ENCODE measurements around the gene NME8. TPM values are rescaled to one million over a fixed set of nuclear protein-coding genes. Genes with fewer than 3 reads are reported as not detected.

NME8 gene
- total RNA-seq, 1 experiment from 2014 or later: not detected

DNA sequence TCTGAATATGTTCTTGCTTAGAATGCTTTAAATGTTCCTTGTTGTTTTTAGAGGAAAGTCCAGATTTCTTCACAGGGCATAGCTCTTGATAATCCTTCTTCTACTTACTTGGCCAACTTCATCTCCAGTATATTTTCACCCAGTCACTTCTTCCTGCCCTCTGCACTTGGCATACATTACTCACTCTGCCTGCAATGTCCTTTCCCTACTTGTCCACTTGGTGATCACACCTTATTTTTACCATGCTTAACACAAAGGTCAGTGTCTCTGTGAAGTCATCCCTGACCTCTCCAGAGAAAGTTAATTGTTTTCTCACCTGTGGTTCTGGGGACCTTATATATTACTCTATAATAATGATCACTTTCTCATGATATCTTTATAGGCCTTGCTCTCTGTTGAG lies 45.0 kb downstream of the NME8 start:
- Histone ChIP-seq H3K27me3 (replicated peaks; ENCODE audit: control insufficient read depth, insufficient read depth, low read length) (no peaks in the 10 kb centered on the region), H3K4me3 (ENCODE audit: low read depth, low read length) (no peak overlapping the region), H3K4me1 (no peaks in the 10 kb centered on the region), H3K9me3 (no peaks in the 10 kb centered on the region), H3K36me3 (ENCODE audit: control insufficient read depth, insufficient read depth, low read length) (no peaks in the 10 kb centered on the region)
- intact Hi-C loops (cut with micrococcal nuclease; ENCODE audit: unreplicated experiment): no loop called here
- peaks cover 10% of the 10 kb centered on the region for H3K27me3 Mint-ChIP-seq (ENCODE audit: insufficient read depth, unreplicated experiment)
- BruUV-seq (replicated peaks): no TSS peak
- no peak overlapping the region for H3K4me3 Mint-ChIP-seq (ENCODE audit: unreplicated experiment)
- POLR2A ChIA-PET: no interaction called here
- CTCF ChIA-PET: no interaction called here
- no peaks in the 10 kb centered on the region for H3K9me3 Mint-ChIP-seq (ENCODE audit: unreplicated experiment)
- no peak overlapping the region for H3K27ac Mint-ChIP-seq (ENCODE audit: unreplicated experiment)
- no peak for TF ChIP-seq CTCF (IDR thresholded peaks at IDR 0.05; ENCODE audit: insufficient read depth in 1 of 2, low read depth in 1 of 2, low read length in 1 of 2, severe bottlenecking in 1 of 2, unreplicated experiment in 1 of 2)
- H3K36me3 Mint-ChIP-seq (ENCODE audit: insufficient read depth, unreplicated experiment): no peaks in the 10 kb centered on the region
- no peak for DNase-seq
- H3K4me1 Mint-ChIP-seq (ENCODE audit: low read depth, unreplicated experiment): no peaks in the 10 kb centered on the region

DNA sequence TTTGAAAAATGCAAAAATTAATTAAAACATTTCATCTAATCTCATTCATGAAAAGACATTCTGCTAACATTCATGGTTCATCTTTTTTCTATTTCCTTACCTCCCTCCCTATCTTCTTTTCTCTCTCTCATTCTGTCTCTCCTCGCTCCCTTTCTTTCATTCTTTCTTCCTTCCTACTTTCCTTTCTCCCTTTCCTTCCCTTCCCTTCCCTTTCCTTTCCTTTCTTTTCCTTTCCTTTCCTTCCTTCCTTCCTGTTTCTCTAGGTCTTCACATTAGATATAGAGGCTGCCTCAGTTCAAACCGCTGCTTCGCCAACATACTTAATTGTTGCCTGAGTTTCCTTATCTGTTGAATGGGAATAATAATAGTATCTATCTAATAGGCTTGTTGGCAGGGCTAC lies 46.3 kb downstream of the NME8 start:
- POLR2A ChIA-PET: no interaction called here
- TF ChIP-seq CTCF (IDR thresholded peaks at IDR 0.05; ENCODE audit: insufficient read depth in 1 of 2, low read depth in 1 of 2, low read length in 1 of 2, severe bottlenecking in 1 of 2, unreplicated experiment in 1 of 2): no peak
- Histone ChIP-seq H3K27me3 (replicated peaks; ENCODE audit: control insufficient read depth, insufficient read depth, low read length) (no peaks in the 10 kb centered on the region), H3K4me3 (ENCODE audit: low read depth, low read length) (no peak overlapping the region), H3K4me1 (no peaks in the 10 kb centered on the region), H3K9me3 (no peaks in the 10 kb centered on the region), H3K36me3 (ENCODE audit: control insufficient read depth, insufficient read depth, low read length) (no peaks in the 10 kb centered on the region)
- CTCF ChIA-PET: no interaction called here
- intact Hi-C loops (cut with micrococcal nuclease; ENCODE audit: unreplicated experiment): no loop called here
- no peaks in the 10 kb centered on the region for H3K9me3 Mint-ChIP-seq (ENCODE audit: unreplicated experiment)
- BruUV-seq (replicated peaks): no TSS peak
- peaks cover 6% of the 10 kb centered on the region for H3K27me3 Mint-ChIP-seq (ENCODE audit: insufficient read depth, unreplicated experiment)
- no peaks in the 10 kb centered on the region for H3K4me1 Mint-ChIP-seq (ENCODE audit: low read depth, unreplicated experiment)
- DNase-seq: no peak
- H3K4me3 Mint-ChIP-seq (ENCODE audit: unreplicated experiment): no peak overlapping the region
- H3K36me3 Mint-ChIP-seq (ENCODE audit: insufficient read depth, unreplicated experiment): no peaks in the 10 kb centered on the region
- H3K27ac Mint-ChIP-seq (ENCODE audit: unreplicated experiment): no peak overlapping the region

GRCh38 chr7:37899712-37900247 lies 51.4 kb downstream of the NME8 start:
- no peaks in the 10 kb centered on the region for H3K9me3 ChIP-seq
- H3K4me3 ChIP-seq (ENCODE audit: low read depth, low read length): no peak overlapping the region
- no peaks in the 10 kb centered on the region for H3K36me3 Mint-ChIP-seq (ENCODE audit: insufficient read depth, unreplicated experiment)
- no peaks in the 10 kb centered on the region for H3K36me3 ChIP-seq (ENCODE audit: control insufficient read depth, insufficient read depth, low read length)
- intact Hi-C loops (cut with micrococcal nuclease; ENCODE audit: unreplicated experiment): loop anchor here (5.0 kb wide), 2 partner anchors 123 to 323 kb away; no protein-coding TSS in a partner anchor
- no peak for TF ChIP-seq CTCF (IDR thresholded peaks at IDR 0.05; ENCODE audit: insufficient read depth in 1 of 2, low read depth in 1 of 2, low read length in 1 of 2, severe bottlenecking in 1 of 2, unreplicated experiment in 1 of 2)
- peaks cover 6% of the 10 kb centered on the region for H3K4me1 Mint-ChIP-seq (ENCODE audit: low read depth, unreplicated experiment)
- no peaks in the 10 kb centered on the region for H3K27me3 ChIP-seq (replicated peaks; ENCODE audit: control insufficient read depth, insufficient read depth, low read length)
- ChIA-PET POLR2A (no interaction called here), CTCF (no interaction called here)
- H3K9me3 Mint-ChIP-seq (ENCODE audit: unreplicated experiment): no peaks in the 10 kb centered on the region
- no TSS peak for BruUV-seq (replicated peaks)
- no peaks in the 10 kb centered on the region for H3K27me3 Mint-ChIP-seq (ENCODE audit: insufficient read depth, unreplicated experiment)
- H3K4me1 ChIP-seq: peaks cover 16% of the 10 kb centered on the region
- no peak overlapping the region for H3K4me3 Mint-ChIP-seq (ENCODE audit: unreplicated experiment)
- no peak for DNase-seq
- H3K27ac Mint-ChIP-seq (ENCODE audit: unreplicated experiment): no peak overlapping the region

Measured in Caco-2 (cell line).